Adrenal gland (tissue), 12 donors: ENCODE results near the gene LRRTM4. TPM values are rescaled to one million over a fixed set of nuclear protein-coding genes. Genes with fewer than 3 reads are reported as not detected.
"Not testable (repeated sequence)": the region's sequence is repeated elsewhere in the genome, so short reads cannot be mapped to it uniquely, and the experiment has no call there.

Experiments used
- DNase-seq, 7 donors: peaks; one replicate each; pipeline ENCODE4 v3.0.0-alpha.2; 2019 to 2020
- H3K27ac ChIP-seq, 5 donors: fragments of 200-600 bp; sonication (generic) in 4 of 5; 1 replicate in 3 of 5; 2 replicates in 2 of 5; pipeline versions ENCODE4 v1.5.1 to v1.8.0; 2016 to 2020; ENCODE audit warnings: mild to moderate bottlenecking in 1 of 5
- H3K27me3 ChIP-seq: fragments of 200-600 bp; 2 replicates; pipeline ENCODE4 v1.8.0; 2021
- H3K36me3 ChIP-seq, 2 donors: fragments of 200-600 bp; replicated peaks in 1 of 2; 1 replicate in 1 of 2; 2 replicates in 1 of 2; pipeline versions ENCODE4 v1.5.1 to v1.8.0; 2018 to 2022
- H3K4me1 ChIP-seq, 2 donors: fragments of 200-600 bp; replicated peaks in 1 of 2; 1 replicate in 1 of 2; 2 replicates in 1 of 2; pipeline versions ENCODE4 v1.5.1 to v1.8.0; 2018 to 2021
- H3K4me3 ChIP-seq, 4 donors: fragments of 200-600 bp; sonication (generic) in 3 of 4; one replicate each; pipeline ENCODE4 v1.5.1; 2016 to 2018
- H3K9me3 ChIP-seq, 3 donors: fragments of 200-600 bp; sonication (generic) in 1 of 3; replicated peaks in 1 of 3; 1 replicate in 2 of 3; 2 replicates in 1 of 3; pipeline versions ENCODE4 v1.5.1 to v1.8.0; 2016 to 2021
- CTCF ChIP-seq, 6 experiments: fragments of 450-650 bp in 4 of 6; fragments of 200-600 bp in 2 of 6; sonication (generic) in 1 of 6; IDR thresholded peaks; 1 replicate in 5 of 6; 2 replicates in 1 of 6; pipeline versions ENCODE4 v1.5.1 to v1.8.0; 2016 to 2021; ENCODE audit warnings: antibody characterized with exemption in 6 of 6, mild to moderate bottlenecking in 2 of 6, moderate library complexity in 1 of 6
- POLR2A ChIP-seq, 2 donors: fragments of 450-650 bp; IDR thresholded peaks; one replicate each; pipeline ENCODE4 v1.6.1; 2017; ENCODE audit warnings: antibody characterized with exemption in 2 of 2, mild to moderate bottlenecking in 2 of 2, moderate library complexity in 1 of 2
- WGBS, 4 donors: extraction: QIAGEN DNeasy Blood & Tissue Kit in 2 of 4; methylation state at CpG; one replicate each; pipeline versions ENCODE4 v1.1.5 to v1.1.7; 2013 to 2017; 5-methylcytosine and 5-hydroxymethylcytosine counted together
- intact Hi-C, 2 donors: fragments of 100-400 bp; cut with DNase I; formaldehyde crosslinking; loops; one replicate each; pipeline versions ENCODE4 v1.14.1 to v1.15.0; 2022 to 2023
- polyA plus RNA-seq, 3 donors: library from polyadenylated mRNA; stranded (reverse); fragments of 200-250 nt in 2 of 3; fragments of 350-450 nt in 1 of 3; fragmentation: Illumina TruSeq in 1 of 3; extraction: RNeasy Lipid Tissue Mini Kit (QIAGEN cat#74804) in 1 of 3; gene quantifications; one replicate each; pipeline ENCODE4 v1.2.3, GENCODE V29; 2013 to 2014
- total RNA-seq, 9 donors: library from RNA; depleted of rRNA in 4 of 9; stranded (reverse); fragments of >200 nt in 4 of 9; fragments of 120-200 nt in 1 of 9; fragmentation: NEBNext Ultra II Directional in 1 of 9; extraction: Animal tissue kit (Norgen Biotek cat#: 25700) in 1 of 9; gene quantifications; one replicate each; pipeline versions ENCODE4 v1.1.0 to v1.2.4, GENCODE V29; 2013 to 2023
- donor health status: healthy with polysubstance abuse.
- donor health status: Bipolar disorder and iron deficiency.
- donor health status: DM: yes; HTN: yes; CAD: no.
- donor health status: DM: no; HTN: no; CAD: no.
- donor health status: DM: no; HTN: no; CAD: no.
- donor health status: DM: yes; HTN: yes; CAD: no.

The LRRTM4 gene
- total and polyA plus RNA-seq, 12 donors = 0.07 to 0.67 (median 0.43) TPM; not detected in 4

GRCh38 chr2:77147153-77147552, 375.0 kb downstream of the LRRTM4 start:
- Histone ChIP-seq H3K4me3 (no peak overlapping the region), H3K36me3 (no peaks in the 10 kb centered on the region), H3K9me3 (no peaks in the 10 kb centered on the region), H3K27ac (no peak overlapping the region), H3K4me1 (no peaks in the 10 kb centered on the region), H3K27me3 (no peaks in the 10 kb centered on the region)
- 46 to 66% (median 56%) methylated on average over 2 of the region's 2 CpGs for WGBS, 4 donors
- intact Hi-C loops = no loop called here
- TF ChIP-seq POLR2A (IDR thresholded peaks at IDR 0.05) (no peak), CTCF (IDR thresholded peaks at IDR 0.05) (no peak)
- DNase-seq = no peak

GRCh38 chr2:77144772-77145171, 377.4 kb downstream of the LRRTM4 start:
- intact Hi-C loops = no loop called here
- H3K9me3 ChIP-seq = no peaks in the 10 kb centered on the region
- H3K4me3 ChIP-seq = no peak overlapping the region
- no peaks in the 10 kb centered on the region for H3K27me3 ChIP-seq
- no peak for DNase-seq
- no peaks in the 10 kb centered on the region for H3K4me1 ChIP-seq
- no peak overlapping the region for H3K27ac ChIP-seq
- no peak for TF ChIP-seq CTCF (IDR thresholded peaks at IDR 0.05)
- TF ChIP-seq POLR2A (IDR thresholded peaks at IDR 0.05) = no peak
- H3K36me3 ChIP-seq = no peaks in the 10 kb centered on the region

GRCh38 chr2:77142141-77142540, 380.0 kb downstream of the LRRTM4 start:
- no peak for DNase-seq
- Histone ChIP-seq H3K9me3 (no peaks in the 10 kb centered on the region), H3K27me3 (no peaks in the 10 kb centered on the region), H3K4me1 (no peaks in the 10 kb centered on the region), H3K4me3 (no peak overlapping the region), H3K27ac (no peak overlapping the region), H3K36me3 (no peaks in the 10 kb centered on the region)
- intact Hi-C loops = no loop called here
- TF ChIP-seq POLR2A (IDR thresholded peaks at IDR 0.05) (no peak), CTCF (IDR thresholded peaks at IDR 0.05) (no peak)
- 79 to 89% (median 82%) methylated on average over 3 of the region's 3 CpGs for WGBS, 4 donors

- H3K36me3 ChIP-seq, DNase-seq, H3K4me3 ChIP-seq, H3K4me1 ChIP-seq, H3K27me3 ChIP-seq, H3K27ac ChIP-seq, intact Hi-C loops, H3K9me3 ChIP-seq: not testable (repeated sequence)
- 79 to 93% (median 86%) methylated on average over 8 of the region's 8 CpGs for WGBS, 4 donors
Measured at GRCh38 chr2:77128479-77128878, 393.7 kb downstream of the LRRTM4 start.

- Histone ChIP-seq H3K36me3 (no peaks in the 10 kb centered on the region), H3K27ac (no peak overlapping the region), H3K9me3 (no peaks in the 10 kb centered on the region), H3K4me1 (no peaks in the 10 kb centered on the region), H3K4me3 (no peak overlapping the region), H3K27me3 (no peaks in the 10 kb centered on the region)
- TF ChIP-seq CTCF (IDR thresholded peaks at IDR 0.05) (no peak), POLR2A (IDR thresholded peaks at IDR 0.05) (no peak)
- no peak for DNase-seq
- intact Hi-C loops = no loop called here
Measured at GRCh38 chr2:77127345-77127744, 394.8 kb downstream of the LRRTM4 start.
